Endothelial cell of umbilical vein (primary cell): ENCODE results near the gene NGEF. TPM values are rescaled to one million over a fixed set of nuclear protein-coding genes. Genes with fewer than 3 reads are reported as not detected.

Experiments
- BruUV-seq: library from RNA; stranded (reverse); fragments of 400-500 nt; replicated peaks from 2 replicates; lab custom pipeline; 2021; lab: Mats Ljungman, UMichigan
- CTCF ChIA-PET: fragments of 300-600, 350-600 bp; sonication (Branson Sonifier 250); formaldehyde crosslinking; loops from one replicate; lab custom pipeline; 2021; ENCODE audit warnings: antibody characterized with exemption, inconsistent platforms; lab: Charles Lee
- POLR2A ChIA-PET: fragments of 300-600, 350-600 bp; sonication (Branson Sonifier 250); formaldehyde crosslinking; loops from one replicate; lab custom pipeline; 2021; ENCODE audit warnings: antibody characterized with exemption, inconsistent platforms; lab: Charles Lee
- DNase-seq: peaks from one replicate; pipeline ENCODE4 v3.0.0-alpha.2; 2011; ENCODE audit warnings: low read depth, low spot score
- FAIRE-seq: peaks from 2 replicates; lab custom pipeline; 2011; peaks lifted over from hg19 to GRCh38; lab: Jason Lieb, UNC
- H2AFZ ChIP-seq: 2 replicates; pipeline ENCODE4 v1.6.0; 2012; ENCODE audit warnings: low read depth, low read length, control low read depth, inconsistent platforms
- H3K27ac ChIP-seq: 2 replicates; pipeline ENCODE4 v1.5.1; 2011; ENCODE audit warnings: low read depth, mild to moderate bottlenecking, control low read depth, low read length, moderate library complexity; ENCODE audit not compliant: insufficient read depth
- H3K27me3 ChIP-seq, 2 experiments: 2 replicates each; pipeline versions ENCODE4 v1.6.0 to v1.6.1; 2011; ENCODE audit warnings: low read length in 2 of 2, mixed read lengths in 1 of 2; ENCODE audit not compliant: control insufficient read depth in 2 of 2, insufficient read depth in 2 of 2
- H3K36me3 ChIP-seq, 2 experiments: 2 replicates in 1 of 2; 3 replicates in 1 of 2; pipeline ENCODE4 v1.5.1; 2011; ENCODE audit warnings: low read length in 2 of 2, mild to moderate bottlenecking in 1 of 2, moderate library complexity in 1 of 2; ENCODE audit not compliant: control insufficient read depth in 2 of 2, insufficient read depth in 2 of 2; ENCODE audit errors: extremely low read depth in 1 of 2
- H3K4me1 ChIP-seq: 3 replicates; pipeline ENCODE4 v1.5.1; 2011; ENCODE audit warnings: mild to moderate bottlenecking, low read length; ENCODE audit not compliant: control insufficient read depth, insufficient read depth; ENCODE audit errors: extremely low read depth
- H3K4me2 ChIP-seq: 2 replicates; pipeline ENCODE4 v1.6.1; 2011; ENCODE audit warnings: low read length, control low read depth, mixed read lengths; ENCODE audit not compliant: insufficient read depth
- H3K4me3 ChIP-seq, 3 experiments: fragments of 200-600 bp in 1 of 3; sonication (generic), shearing (Covaris generic) in 1 of 3; replicated peaks in 1 of 3; 2 replicates each; pipeline ENCODE4 v1.5.1; 2011 to 2016; ENCODE audit warnings: control low read depth in 3 of 3, low read length in 3 of 3, mild to moderate bottlenecking in 2 of 3, inconsistent platforms in 1 of 3, low read depth in 1 of 3, moderate library complexity in 1 of 3; ENCODE audit not compliant: insufficient read depth in 1 of 3
- H3K79me2 ChIP-seq: 2 replicates; pipeline ENCODE4 v1.6.0; 2012; ENCODE audit warnings: low read length, inconsistent platforms; ENCODE audit not compliant: control insufficient read depth, insufficient read depth
- H3K9ac ChIP-seq: replicated peaks from 2 replicates; pipeline ENCODE3; 2011; ENCODE audit warnings: low read length, control low read depth; ENCODE audit not compliant: insufficient read depth; ENCODE audit errors: extremely low read depth
- H3K9me1 ChIP-seq: replicated peaks from 3 replicates; pipeline ENCODE4 v1.6.0; 2011; ENCODE audit warnings: mild to moderate bottlenecking, low read length; ENCODE audit not compliant: control insufficient read depth, insufficient read depth; ENCODE audit errors: extremely low read depth
- H3K9me3 ChIP-seq: replicated peaks from 2 replicates; pipeline ENCODE4 v1.5.1; 2012; ENCODE audit warnings: low read length, inconsistent platforms; ENCODE audit not compliant: control insufficient read depth, insufficient read depth
- H4K20me1 ChIP-seq: replicated peaks from 2 replicates; pipeline ENCODE3; 2011; ENCODE audit warnings: mild to moderate bottlenecking, low read length; ENCODE audit not compliant: control insufficient read depth, insufficient read depth; ENCODE audit errors: extremely low read depth
- CTCF ChIP-seq, 2 donors: IDR thresholded peaks; 1 replicate in 1 of 2; 2 replicates in 1 of 2; pipeline ENCODE4 v1.5.1; 2011; ENCODE audit warnings: low read length in 2 of 2, mild to moderate bottlenecking in 2 of 2, moderate library complexity in 2 of 2, control low read depth in 1 of 2, inconsistent platforms in 1 of 2, low read depth in 1 of 2; ENCODE audit not compliant: insufficient read depth in 1 of 2; ENCODE audit errors: extremely low read depth in 1 of 2
- EZH2 ChIP-seq: IDR thresholded peaks from 2 replicates; pipeline ENCODE4 v1.6.1; 2012; ENCODE audit warnings: borderline replicate concordance, low read depth, mild to moderate bottlenecking, moderate library complexity, low read length, inconsistent platforms; ENCODE audit not compliant: severe bottlenecking
- FOS ChIP-seq: IDR thresholded peaks from 2 replicates; pipeline ENCODE4 v1.6.1; 2011; ENCODE audit warnings: mild to moderate bottlenecking, low read length, moderate library complexity, borderline replicate concordance; ENCODE audit not compliant: insufficient read depth
- GATA2 ChIP-seq: IDR thresholded peaks from 2 replicates; pipeline ENCODE4 v1.7.0; 2011; ENCODE audit warnings: low read depth, mild to moderate bottlenecking, moderate library complexity, mixed read lengths, low read length; ENCODE audit not compliant: insufficient read length, insufficient read depth
- JUN ChIP-seq: IDR thresholded peaks from 2 replicates; pipeline ENCODE4 v1.6.1; 2011; ENCODE audit warnings: borderline replicate concordance, low read depth; ENCODE audit not compliant: insufficient read length, insufficient read depth
- MYC ChIP-seq: IDR thresholded peaks from one replicate; pipeline ENCODE4 v1.6.1; 2011; ENCODE audit warnings: mild to moderate bottlenecking, low read depth, low read length
- POLR2A ChIP-seq: IDR thresholded peaks from 2 replicates; pipeline ENCODE4 v1.6.1; 2012; ENCODE audit warnings: low read depth, mild to moderate bottlenecking, control low read depth, low read length
- POLR2AphosphoS5 ChIP-seq: IDR thresholded peaks from 2 replicates; pipeline ENCODE4 v1.6.1; 2012; ENCODE audit warnings: low read depth, mild to moderate bottlenecking, control low read depth, low read length, moderate library complexity; ENCODE audit not compliant: insufficient read depth
- dilution Hi-C: fragments of 300-500 bp; cut with MboI; formaldehyde crosslinking; loops from one replicate; pipeline ENCODE4 v1.15.0; 2019; ENCODE audit warnings: low sequenced_read_pairs; ENCODE audit not compliant: extremely low pct_ligation_motif_present
- intact Hi-C: fragments of 100-400 bp; cut with micrococcal nuclease; formaldehyde crosslinking; loops from one replicate; pipeline ENCODE4 v1.10.0; 2022
- polyA plus RNA-seq, 4 experiments: library from polyadenylated mRNA; depleted of rRNA in 3 of 4; stranded (reverse) in 3 of 4; unstranded in 1 of 4; fragments of >200 nt; gene quantifications; 2 replicates each; pipeline versions ENCODE4 v1.2.1 to v1.2.3, GENCODE V29; 2011 to 2012; ENCODE audit warnings: missing spikeins in 1 of 4
- total RNA-seq: library from RNA; stranded (reverse); gene quantifications from 2 replicates; pipeline ENCODE4 v1.2.3, GENCODE V29; 2021
- TF ChIP-seq, protein P1 (sequence below): IDR thresholded peaks from 2 replicates; pipeline ENCODE4 v1.6.1; 2011; ENCODE audit not compliant: insufficient read depth, insufficient read length

The NGEF gene
- total and polyA plus RNA-seq, 2 donors (not counting 3 experiments of a cell fraction or from before 2014, with no cell fraction given) = 0.22 to 0.41 TPM

GRCh38 chr2:232898592-232899543, 114.2 kb downstream of the NGEF start:
- peaks cover 15% of the 10 kb centered on the region for H3K4me1 ChIP-seq
- no TSS peak for BruUV-seq
- intact Hi-C loops = no loop called here
- H3K27me3 ChIP-seq = no peaks in the 10 kb centered on the region
- H3K27ac ChIP-seq = no peak overlapping the region
- H3K4me2 ChIP-seq = no peak overlapping the region
- FAIRE-seq = peak; percentile 55
- H3K36me3 ChIP-seq = no peaks in the 10 kb centered on the region
- ChIA-PET POLR2A (no interaction called here), CTCF (interaction anchor here (0.8 to 1.4 kb wide), 3 partner anchors 9 to 130 kb away, joined by 3 to 5 read pairs (median 4); no protein-coding TSS in a partner anchor)
- H3K4me3 ChIP-seq = no peak overlapping the region
- TF ChIP-seq, protein P1, sequence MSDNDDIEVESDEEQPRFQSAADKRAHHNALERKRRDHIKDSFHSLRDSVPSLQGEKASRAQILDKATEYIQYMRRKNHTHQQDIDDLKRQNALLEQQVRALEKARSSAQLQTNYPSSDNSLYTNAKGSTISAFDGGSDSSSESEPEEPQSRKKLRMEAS = no peak
- TF ChIP-seq CTCF (IDR thresholded peaks at IDR 0.05; ENCODE audit: extremely low read depth in 1 of 2, insufficient read depth in 1 of 2, low read depth in 1 of 2, low read length in 2 of 2) (no peak), EZH2 (no peak), FOS (no peak), POLR2A (no peak), GATA2 (no peak), POLR2AphosphoS5 (no peak), JUN (no peak), MYC (no peak)
- H3K9me1 ChIP-seq = no peaks in the 10 kb centered on the region
- no peaks in the 10 kb centered on the region for H4K20me1 ChIP-seq
- no peak overlapping the region for H3K9ac ChIP-seq
- H2AFZ ChIP-seq = peak overlapping the region; percentile 16
- H3K9me3 ChIP-seq = no peaks in the 10 kb centered on the region
- peak; percentile 61 for DNase-seq
- dilution Hi-C loops = no loop called here
- H3K79me2 ChIP-seq = no peaks in the 10 kb centered on the region
